HG02852 (cell line): Measurements from ENCODE around the gene WDR5B.
A peak's percentile ranks its signal among the peaks of the same experiment; 100 is the strongest.

Experiments used
- ATAC-seq: cut with Tn5 transposase; IDR thresholded peaks from one replicate; pipeline ENCODE4 v1.9.1; 2021; ENCODE audit warnings: mild to moderate bottlenecking, moderate library complexity; ENCODE audit not compliant: unreplicated experiment

Gene WDR5B

DNA sequence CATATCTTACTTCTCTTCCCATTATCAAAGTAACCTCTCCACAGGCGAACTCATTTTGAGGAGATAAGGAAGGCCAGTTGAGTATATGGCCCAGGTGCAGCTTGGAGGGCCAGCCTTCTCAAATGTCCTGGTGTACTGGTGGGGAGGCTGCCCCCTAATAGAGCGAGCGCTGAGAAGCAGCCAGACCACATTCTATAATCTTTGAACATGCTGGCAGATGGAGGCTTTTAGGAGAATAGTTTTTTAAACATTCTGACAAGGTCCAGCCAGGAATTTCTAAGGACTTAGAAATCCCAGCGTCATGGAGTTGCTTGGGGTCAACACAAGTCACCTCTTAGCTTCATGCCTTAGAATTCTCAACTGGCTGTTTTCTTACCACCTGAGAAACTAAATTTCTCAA is 5.8 kb downstream of the WDR5B start:
- no peak for ATAC-seq

DNA sequence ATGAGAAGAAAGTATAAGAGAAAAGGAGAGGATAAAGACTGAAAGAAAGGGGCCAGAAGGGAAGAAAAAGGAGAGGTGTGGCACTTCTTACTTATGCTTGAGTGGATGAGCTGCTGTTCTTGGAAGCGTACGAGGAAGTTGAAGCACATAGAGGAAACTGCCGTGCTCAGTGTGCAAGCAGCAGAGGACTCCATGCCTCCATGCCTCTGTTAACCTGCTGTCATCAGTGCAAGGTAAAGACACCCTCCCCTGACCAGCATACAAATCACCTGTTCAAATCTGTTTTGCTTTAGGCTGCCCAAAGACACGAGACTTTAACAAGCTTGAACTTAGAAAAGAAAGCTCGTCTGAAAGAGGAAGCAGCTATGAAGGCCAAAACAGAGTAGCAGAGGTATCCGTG is 6.4 kb downstream of the WDR5B start:
- ATAC-seq = no peak

DNA sequence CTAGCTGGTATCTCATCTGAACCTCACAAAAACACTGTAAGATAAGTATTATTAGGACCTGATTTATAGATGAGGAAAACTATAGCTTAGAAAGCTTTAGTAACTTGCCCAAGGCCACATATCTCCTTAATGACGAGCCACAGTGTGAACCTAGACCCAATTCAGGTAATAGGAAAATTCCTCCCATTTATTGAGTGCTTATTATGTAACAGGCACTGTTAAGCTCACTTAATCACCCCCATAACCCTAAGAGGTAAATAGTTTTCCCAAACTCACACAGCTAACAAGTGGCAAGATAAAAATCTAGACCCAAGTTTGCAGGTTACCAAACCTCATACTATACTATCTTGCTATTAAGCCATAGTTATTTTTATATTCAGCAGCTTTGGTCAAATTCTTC is 7.9 kb downstream of the WDR5B start:
- ATAC-seq = no peak

DNA sequence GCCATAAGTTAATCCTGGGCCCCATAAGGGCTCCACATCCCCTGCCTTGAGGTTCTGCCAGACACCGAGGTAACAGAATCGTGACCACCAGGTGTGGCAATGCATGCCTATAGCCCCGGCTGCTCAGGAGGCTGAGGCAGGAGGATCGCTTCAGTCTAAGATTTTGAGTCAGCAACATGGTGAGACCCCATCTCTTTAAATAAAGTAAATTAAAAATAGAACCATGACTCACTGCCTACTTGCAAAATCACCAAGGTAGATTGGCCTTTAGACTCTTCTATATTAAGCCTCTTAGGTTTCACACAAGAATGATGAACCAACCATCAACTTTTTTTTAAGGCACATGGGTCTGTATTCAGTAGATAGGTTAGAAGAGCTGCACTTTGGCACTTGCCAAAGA is 9.7 kb downstream of the WDR5B start:
- ATAC-seq = peak; percentile 44

DNA sequence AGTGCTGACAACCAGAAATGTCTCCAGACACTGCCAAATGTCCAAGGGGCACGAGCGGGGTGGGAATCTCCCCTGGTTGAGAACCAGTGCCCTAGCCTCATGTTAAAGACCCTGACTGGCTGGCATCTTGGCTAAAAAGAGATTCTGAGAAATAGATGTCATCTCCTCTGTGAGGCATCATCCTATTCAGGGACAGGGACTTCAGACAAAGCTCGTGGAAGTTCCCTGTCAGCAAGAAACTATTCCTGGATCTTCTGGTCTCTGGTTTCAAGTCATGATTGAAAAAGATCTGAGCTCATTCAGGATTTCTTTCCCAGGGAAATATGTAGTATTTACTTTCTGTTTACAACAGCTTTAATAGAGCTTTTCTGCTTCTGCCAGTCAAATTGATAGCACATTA is 10.8 kb downstream of the WDR5B start:
- no peak for ATAC-seq

DNA sequence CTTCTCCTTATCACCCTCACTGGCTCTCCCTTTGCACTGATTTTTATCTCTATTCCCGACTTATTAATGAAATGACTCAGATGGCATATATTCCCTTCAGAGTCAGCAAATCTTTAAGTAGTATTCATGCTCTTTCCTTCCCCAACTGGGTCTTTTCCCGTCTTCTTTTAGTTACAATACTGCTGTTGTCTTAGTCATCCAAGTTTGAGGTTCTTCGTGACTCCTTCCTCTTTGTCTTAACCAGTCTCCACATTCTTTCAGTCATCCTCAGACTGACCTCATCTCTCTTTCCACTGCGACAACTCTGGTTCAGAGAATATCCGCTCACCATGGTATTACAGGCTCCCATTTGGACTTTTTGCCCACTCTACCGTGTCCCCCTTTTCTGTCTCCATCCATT is 12.4 kb downstream of the WDR5B start:
- ATAC-seq = no peak

DNA sequence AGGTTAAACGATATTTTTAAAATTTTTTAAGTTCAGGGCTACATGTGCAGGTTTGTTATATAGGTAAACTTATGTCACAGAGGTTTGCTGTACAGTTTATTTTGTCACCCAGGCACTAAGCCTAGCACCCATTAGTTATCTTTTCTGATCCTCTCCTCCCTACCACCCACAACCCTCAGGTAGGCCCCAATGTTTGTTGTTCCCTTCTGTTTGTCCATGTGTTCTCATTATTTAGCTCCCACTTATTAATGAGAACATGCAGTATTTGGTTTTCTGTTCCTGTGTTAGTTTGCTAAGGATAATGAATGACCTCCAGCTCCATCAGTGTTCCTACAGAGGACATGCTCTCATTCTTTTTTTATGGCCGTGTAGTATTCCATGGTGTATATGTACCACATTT is 16.9 kb downstream of the WDR5B start:
- no peak for ATAC-seq

DNA sequence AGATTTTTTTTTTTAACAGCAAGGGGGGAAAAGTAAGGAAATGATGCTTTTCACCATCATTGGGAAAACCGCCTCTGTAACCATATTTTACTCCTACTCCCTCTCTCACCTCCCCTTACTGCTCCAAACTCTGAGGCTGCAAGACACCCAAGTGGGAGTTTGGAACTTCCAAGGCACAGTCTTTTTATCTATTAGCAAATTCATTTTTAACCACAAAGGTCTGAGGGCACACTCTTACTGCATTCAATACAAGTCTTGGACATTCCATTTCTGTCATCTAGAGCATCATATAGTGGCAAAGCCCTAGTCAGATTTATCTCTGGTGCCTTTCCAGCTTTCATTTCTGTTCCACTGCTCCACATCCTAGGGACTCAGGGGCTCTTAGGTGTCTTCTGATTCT is 18.7 kb downstream of the WDR5B start:
- ATAC-seq = no peak

DNA sequence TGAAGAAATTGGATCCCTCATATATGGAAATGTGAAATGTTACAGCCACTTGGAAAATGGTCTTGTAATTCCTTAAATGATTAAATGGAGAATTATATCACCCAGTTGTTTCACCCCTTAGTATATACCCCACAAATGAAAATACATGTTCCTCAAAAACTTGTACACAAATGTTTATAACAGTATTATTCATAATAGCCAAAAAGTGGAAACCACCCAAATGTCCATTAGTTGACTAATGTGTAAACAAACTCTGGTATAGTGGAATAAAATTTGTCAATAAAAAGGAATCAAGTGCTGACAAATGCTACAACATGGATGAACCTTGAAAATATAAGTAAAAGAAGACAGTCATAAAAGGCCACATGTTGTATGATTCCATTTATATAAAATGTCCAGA is 19.4 kb downstream of the WDR5B start:
- ATAC-seq = no peak

DNA sequence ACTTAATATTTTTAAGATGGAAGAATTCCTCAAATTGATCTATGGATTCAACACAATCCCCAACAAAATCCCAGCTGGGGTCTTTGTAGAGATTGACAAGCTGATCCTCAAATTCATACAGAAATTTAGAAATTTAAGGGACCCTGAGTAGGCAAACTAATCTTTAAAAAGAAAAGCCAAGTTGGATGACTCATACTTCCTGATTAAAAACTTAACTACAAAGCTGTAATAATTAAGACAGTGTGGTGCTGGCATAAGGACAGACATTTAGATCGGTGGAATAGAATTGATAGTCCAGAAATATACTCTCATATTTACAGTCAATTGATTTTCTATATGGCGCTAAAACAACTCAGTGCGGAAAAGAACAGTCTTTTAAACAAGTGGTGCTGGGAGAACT is 20.3 kb downstream of the WDR5B start:
- ATAC-seq = no peak

DNA sequence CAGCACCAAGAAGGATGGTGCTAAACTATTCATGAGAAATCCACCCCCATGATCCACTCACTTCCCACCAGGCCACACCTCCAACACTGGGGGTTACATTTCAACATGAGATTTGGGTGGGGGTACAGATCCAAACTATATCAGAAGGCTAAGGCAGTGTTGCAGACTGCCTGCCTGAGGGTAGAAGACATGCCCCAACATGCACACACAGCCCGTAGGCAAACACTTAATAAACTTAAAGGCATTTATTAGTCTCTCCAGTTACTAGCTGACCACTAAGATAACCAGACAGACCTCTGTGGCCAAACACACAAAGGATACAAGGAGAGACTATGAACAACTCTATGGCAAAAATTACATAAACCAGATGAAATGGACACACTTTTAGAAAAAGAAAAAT is 21.7 kb downstream of the WDR5B start:
- no peak for ATAC-seq

DNA sequence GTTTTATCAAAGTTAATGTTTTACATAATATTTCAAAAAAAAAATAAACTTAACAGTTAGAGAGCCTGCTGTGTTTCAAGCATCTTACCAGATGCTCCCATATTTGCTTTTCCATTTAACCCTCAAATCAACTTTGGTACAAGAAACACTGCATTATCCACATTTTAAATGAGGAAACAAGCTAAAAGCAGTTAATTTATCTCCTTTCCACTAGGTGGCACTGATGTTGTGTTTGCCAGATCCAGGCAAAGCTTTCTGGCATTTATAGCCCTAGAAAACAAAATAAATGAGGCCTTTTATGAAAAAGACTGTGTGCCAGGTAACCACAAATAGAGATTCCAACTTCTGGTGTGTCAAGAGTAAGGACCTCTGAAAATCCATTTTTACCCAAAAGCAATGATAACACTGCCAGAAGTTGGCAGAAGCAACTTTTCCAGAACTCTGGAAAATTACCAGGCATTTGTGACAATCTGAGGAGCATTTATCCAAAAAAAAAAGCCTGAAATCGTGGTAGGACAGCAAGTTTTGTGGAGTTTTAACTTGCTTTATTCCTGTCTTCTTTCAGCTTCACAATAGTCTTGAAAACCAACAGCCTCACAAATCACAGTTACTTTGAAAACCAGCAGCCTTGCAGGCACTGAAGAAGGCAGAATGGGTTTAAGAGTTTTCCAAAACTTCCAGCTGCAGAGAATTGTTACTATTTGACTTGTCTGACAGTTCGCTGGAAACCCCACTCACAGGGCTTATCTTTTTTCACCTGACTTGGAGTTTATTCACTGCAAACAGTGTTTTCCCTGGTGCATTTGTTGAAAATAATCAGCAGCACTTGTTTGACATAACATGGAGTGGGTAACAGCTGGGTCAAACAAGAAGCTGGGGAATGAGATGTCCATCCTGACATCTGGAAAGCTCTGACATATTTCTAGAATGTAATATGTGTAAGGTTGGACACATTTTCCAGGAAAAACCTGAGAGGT is 22.7 kb downstream of the WDR5B start:
- ATAC-seq = no peak

DNA sequence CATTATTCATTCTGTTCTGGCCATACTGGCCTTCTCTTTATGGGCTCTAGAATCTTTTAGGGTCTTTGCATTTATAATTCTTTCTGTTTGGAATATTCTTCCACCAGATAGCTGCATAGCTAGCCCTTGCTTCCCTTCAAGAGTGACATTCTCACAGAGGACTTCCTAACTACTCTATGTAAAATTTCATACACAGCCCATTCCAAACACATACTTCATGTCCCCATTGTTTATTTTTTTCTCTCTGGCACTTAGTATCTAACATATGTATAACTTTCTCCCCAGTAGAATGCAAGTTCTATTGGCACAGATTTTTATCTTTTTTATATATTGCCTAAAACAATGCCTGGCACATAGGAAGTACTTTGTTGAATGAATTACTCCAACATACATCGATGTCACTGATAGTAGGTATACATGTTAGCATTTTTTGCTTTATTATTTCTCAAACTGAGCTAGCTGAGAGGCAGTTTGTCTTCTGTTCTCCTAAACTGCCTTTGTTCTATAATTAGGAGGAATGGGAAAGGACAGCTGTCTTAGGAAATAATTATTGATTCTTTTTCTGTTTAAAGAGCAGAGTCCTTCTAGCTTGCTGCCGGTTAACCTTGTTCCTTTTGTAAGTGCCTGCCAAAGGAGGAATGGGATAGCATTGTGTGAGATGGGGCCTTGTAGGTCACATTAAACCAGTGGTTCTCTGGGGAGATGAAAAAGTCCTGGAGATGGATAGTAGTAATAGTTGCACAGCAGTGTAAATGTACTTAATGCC is 24.0 kb downstream of the WDR5B start:
- ATAC-seq = no peak

DNA sequence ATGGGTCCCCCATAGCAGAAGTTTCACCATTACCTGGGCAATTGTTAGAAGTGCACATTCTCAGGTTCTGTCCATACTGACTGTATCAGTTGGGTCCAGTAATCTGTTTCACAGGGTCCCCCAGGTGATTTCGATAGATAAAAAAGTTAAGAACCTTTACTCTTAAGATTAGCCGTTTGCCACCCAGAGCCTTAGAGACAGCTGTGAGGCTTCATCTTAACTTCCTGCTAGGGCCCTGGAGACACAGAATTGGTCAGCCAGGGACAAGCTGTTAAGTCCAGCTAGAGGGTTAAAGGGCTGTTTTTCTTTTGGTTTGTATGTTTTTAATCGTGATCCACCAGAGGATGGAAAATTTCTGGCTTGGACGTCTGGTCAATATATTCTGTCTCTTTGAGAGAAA is 25.2 kb downstream of the WDR5B start:
- no peak for ATAC-seq

DNA sequence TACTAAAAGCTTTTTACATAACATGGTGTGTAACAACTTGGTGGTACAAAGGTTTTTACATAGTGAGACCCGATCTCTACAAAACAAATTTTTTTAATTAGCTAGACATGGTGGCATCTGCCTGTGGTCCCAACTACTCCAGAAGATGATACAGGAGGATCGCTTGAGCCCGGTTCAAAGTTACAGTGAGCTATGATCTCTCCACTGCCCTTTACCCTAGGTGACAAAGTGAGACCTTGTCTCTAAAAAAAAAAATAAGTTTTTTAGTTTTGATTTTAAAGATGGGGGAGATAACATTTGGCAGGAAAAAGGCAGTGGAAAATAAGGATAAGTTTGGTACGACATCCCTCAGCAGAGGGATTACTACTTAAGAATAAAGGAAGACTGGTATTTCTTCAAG is 26.0 kb downstream of the WDR5B start:
- ATAC-seq = no peak

DNA sequence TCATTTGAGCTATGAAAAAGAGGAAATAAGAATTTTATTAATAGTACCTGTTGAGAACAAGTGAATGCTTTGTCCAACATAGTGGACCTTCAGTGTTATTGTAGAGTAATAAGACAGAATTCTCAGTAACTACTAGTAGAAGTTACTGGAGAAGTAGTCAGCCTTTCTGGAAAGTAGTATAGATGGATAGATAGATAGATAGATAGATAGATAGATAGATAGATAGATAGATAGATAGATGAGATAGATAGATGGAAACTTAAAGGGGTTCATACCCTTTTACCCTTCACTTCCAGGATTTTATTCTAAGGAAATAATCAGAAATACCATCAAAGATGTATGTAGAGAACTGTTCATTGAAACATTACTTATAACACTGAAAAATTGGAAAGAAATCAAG is 26.7 kb downstream of the WDR5B start:
- ATAC-seq = no peak

DNA sequence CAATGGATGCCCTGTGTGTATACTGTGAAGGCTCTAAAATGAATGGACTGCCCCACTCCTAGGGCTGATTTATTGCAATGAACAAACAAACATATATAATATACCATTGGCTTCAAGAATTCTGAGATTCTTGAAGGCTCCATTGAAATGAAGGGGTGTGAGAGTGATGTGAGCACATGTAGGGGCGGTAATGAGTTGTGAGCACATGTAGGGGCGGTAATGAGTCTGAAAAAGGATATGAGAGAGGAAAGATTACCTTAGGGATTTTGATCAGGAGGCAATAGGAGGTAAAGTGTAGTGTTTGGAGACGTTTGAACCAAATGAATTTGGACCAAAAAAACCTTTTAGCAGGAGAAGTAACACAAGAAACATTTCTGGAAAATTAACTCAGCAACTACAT is 28.2 kb downstream of the WDR5B start:
- no peak for ATAC-seq

DNA sequence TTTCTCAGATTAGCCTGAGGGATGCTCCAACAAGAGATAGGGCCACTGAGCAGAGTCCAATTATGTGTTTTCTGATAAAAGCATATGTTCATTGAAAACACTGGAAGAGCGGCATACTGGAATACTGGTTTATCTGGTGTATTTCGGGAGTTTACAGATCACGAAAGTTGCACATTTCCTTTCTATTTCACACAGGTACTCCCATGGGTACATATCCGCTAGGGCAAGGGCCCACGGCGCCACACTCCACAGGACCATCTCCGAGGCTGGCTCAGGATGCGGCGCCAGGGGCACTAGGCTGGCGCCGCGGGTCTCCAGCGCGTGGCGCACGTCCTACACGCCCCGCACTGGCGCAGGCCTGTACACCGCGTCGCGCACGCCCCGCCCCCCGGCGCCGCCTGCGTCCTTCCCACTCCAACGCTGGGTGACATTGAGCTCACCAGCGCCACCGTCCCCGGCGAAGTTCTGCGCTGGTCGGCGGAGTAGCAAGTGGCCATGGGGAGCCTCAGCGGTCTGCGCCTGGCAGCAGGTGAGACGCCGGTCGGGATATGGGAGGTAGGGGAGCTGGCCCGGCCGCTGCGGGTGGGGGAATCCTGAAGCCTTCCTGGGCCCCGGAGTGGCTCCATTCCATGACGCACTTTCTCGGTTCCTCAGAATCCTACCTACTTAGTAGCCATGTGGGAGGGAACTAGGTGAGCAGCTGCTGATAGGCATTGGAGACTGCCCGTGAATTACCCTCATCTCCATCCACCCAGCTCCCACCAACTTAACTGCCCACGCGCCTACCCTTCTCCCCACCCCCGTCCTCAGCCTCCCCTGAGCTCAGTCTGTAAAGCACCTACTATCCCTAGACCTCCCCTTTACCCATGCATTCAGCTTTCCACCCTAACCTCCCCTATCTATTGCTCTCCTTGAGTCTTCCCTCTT is 31.8 kb downstream of the WDR5B start, which contains the start of gene FAM162A:
Gene FAM162A (plus strand): TSS at position 412 of the 927 bp plus-strand sequence. CDS start 84 bp downstream, at position 496.
- ATAC-seq = peak; percentile 91

DNA sequence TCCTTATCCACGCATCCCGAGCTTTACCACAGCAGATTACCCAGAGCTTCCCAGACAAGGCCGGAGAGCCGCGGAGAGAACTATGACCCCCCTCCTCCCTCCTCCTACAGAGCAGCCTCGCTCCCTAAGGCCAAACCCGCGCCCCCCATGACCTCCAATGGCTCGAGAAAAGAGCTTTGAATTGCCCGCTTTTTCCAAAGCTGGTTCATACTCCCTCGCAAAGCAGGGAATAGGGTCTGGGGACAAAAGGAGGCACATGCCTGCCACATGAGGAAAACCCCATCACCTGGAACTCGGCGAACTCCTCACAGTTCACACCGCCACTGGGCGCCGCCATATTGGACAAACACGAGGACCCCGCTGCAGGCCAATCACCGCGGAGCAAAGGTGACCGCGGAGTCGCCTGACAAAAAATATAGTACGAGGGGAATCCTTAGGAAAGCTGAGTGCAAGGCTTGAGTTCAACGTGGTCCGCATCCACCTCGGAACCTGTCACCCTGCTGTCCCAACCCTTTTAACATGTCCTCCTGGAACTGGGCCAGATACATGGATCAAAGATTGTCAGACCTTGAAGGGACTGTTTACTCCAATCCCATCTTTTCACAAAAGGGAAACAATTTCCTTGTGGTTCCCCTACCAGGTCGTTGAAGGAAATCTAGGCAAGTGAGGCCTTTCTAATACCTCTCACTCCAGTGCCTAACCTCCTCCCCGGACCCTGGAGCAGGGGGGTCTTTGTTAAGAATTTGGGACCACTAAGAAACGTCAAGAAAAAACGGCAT is 32.8 kb downstream of the WDR5B start, which contains the start of gene MIX23:
Gene MIX23 (minus strand): TSS at position 344 of the 779 bp plus-strand sequence. CDS start 7 bp downstream, at position 337.
- peak; percentile 34 for ATAC-seq

DNA sequence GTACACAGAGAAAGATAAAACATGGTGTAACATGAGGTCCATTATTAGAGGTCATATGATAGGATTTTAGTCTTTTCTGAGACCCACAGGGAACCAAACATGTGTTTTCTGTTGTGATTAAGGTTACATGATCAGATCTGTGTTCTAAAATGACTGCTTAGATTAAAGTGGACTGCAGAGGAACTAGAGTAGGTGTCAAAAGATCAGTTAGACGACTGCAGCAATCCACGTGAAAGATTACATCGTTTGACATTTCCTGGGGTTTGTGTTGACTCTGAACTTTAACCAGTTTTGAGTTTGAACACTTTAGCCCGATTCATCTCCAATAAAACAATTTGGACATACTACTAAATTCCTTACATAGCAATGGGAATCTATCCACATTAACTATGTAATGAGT is 37.9 kb downstream of the WDR5B start:
- ATAC-seq = no peak
